Gastroesophageal sphincter (tissue), 3 donors: Measurements from ENCODE around the gene SERPINE3.

Source experiments
- CTCF ChIP-seq, 4 experiments: fragments of 200-600 bp in 2 of 4; fragments of 450-650 bp in 2 of 4; sonication (generic) in 1 of 4; IDR thresholded peaks; one replicate each; pipeline ENCODE4 v1.5.1; 2017 to 2019; ENCODE audit warnings: antibody characterized with exemption in 4 of 4, mild to moderate bottlenecking in 2 of 4, moderate library complexity in 2 of 4
- EP300 ChIP-seq: sonication (generic); formaldehyde crosslinking; IDR thresholded peaks from one replicate; pipeline ENCODE4 v1.6.1; 2017; ENCODE audit warnings: antibody characterized with exemption, mild to moderate bottlenecking
- POLR2A ChIP-seq, 2 donors: fragments of 450-650 bp; IDR thresholded peaks; one replicate each; pipeline ENCODE4 v1.6.1; 2017; ENCODE audit warnings: antibody characterized with exemption in 2 of 2, mild to moderate bottlenecking in 2 of 2, moderate library complexity in 1 of 2

DNA sequence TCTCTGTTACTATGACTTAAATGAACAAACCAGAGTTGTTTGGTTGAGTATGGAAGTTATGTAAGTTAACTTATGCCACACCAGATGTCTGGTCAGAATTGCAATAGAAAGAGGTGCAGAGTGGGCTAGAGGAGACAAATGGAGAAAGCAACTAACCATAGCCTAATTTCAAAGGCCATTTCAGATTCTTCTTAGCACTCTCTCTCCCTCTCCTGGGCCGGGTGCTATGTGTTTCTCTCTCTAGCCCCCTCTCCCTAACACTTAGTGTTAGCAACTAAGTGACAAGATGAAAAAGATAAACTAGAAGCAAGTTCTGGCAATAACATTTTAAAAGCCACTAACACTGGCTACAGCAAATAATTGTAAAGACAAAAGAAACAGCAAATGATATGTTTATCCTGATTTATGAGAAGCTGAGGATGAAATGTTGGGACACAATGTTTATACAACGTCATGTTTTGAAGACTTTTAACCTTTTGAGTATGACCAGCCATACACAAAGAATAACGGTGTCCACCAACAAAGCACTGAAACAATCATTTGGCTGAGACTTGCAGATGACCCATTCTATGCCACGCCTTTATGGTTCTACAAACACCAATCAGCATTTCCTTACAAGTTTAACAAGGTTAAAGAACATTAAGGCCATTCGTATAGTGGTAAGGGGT is 18.6 kb downstream of the SERPINE3 start:
- TF ChIP-seq POLR2A (IDR thresholded peaks at IDR 0.05) (no peak), CTCF (IDR thresholded peaks at IDR 0.05) (no peak), EP300 (no peak)
